Psoas muscle (tissue), 8 donors: ENCODE measurements around the gene CNTLN. TPM values are rescaled to one million over a fixed set of nuclear protein-coding genes. Genes with fewer than 3 reads are reported as not detected.

Experiments
- ATAC-seq, 4 donors: fragments of 200-7000 bp; cut with Tn5 transposase; one replicate each; pipeline ENCODE4 v1.9.1; 2020; ENCODE audit warnings: moderate library complexity in 3 of 4, mild to moderate bottlenecking in 2 of 4
- DNase-seq, 2 donors: peaks; one replicate each; pipeline ENCODE4 v3.0.0-alpha.2; 2020
- H3K27ac ChIP-seq: fragments of 200-600 bp; one replicate; pipeline ENCODE4 v1.8.0; 2022
- H3K27me3 ChIP-seq, 3 donors: fragments of 200-600 bp in 1 of 3; one replicate each; pipeline versions ENCODE4 v1.6.1 to v1.8.0; 2013 to 2022; ENCODE audit warnings: low read length in 2 of 3, mild to moderate bottlenecking in 2 of 3, moderate library complexity in 1 of 3; ENCODE audit not compliant: insufficient read depth in 3 of 3
- H3K36me3 ChIP-seq, 2 donors: fragments of 200-600 bp in 1 of 2; one replicate each; pipeline versions ENCODE4 v1.6.1 to v1.8.0; 2013 to 2022; ENCODE audit warnings: low read depth in 1 of 2, mild to moderate bottlenecking in 1 of 2, moderate library complexity in 1 of 2; ENCODE audit not compliant: insufficient read depth in 1 of 2
- H3K4me1 ChIP-seq: fragments of 200-600 bp; one replicate; pipeline ENCODE4 v1.8.0; 2022
- H3K4me3 ChIP-seq: fragments of 200-600 bp; one replicate; pipeline ENCODE4 v1.8.0; 2022; ENCODE audit warnings: mild to moderate bottlenecking
- H3K9me3 ChIP-seq: fragments of 200-600 bp; one replicate; pipeline ENCODE4 v1.8.0; 2022
- WGBS, 3 donors: extraction: QIAGEN DNeasy Blood & Tissue Kit; methylation state at CpG; one replicate each; pipeline versions ENCODE4 v1.1.6 to v1.1.7; 2013; 5-methylcytosine and 5-hydroxymethylcytosine counted together
- intact Hi-C, 2 donors: fragments of 100-400 bp; cut with DNase I; formaldehyde crosslinking; loops; one replicate each; pipeline versions ENCODE4 v1.11.0 to v1.14.2; 2022
- polyA plus RNA-seq, 3 donors: library from polyadenylated mRNA; stranded (reverse); fragments of 200-250 nt; gene quantifications; one replicate each; pipeline ENCODE4 v1.2.3, GENCODE V29; 2013
- total RNA-seq, 4 donors: library from RNA; stranded (reverse); fragmentation: NEBNext Ultra II Directional in 2 of 4; extraction: Animal tissue kit (Norgen Biotek cat#: 25700) in 2 of 4; gene quantifications; one replicate each; pipeline versions ENCODE4 v1.2.1 to v1.2.4, GENCODE V29; 2021 to 2023
- TF ChIP-seq, protein P1 (sequence below): fragments of 200-600 bp; IDR thresholded peaks from one replicate; pipeline ENCODE4 v1.8.0; 2022; ENCODE audit warnings: antibody characterized with exemption
- donor health status: healthy with polysubstance abuse.
- donor health status: DM: no; HTN: no; CAD: no; lungs with moderate emphysema.
- donor health status: Bipolar disorder and iron deficiency.
- donor health status: healthy.
- donor health status: DM: yes; HTN: yes; CAD: no.
- donor health status: DM: no; HTN: no; CAD: no.
- donor health status: DM: no; HTN: no; CAD: no.
- donor health status: DM: yes; HTN: yes; CAD: no.

The CNTLN gene
- total and polyA plus RNA-seq, 7 donors = 0.66 to 2.4 (median 1.5) TPM

DNA sequence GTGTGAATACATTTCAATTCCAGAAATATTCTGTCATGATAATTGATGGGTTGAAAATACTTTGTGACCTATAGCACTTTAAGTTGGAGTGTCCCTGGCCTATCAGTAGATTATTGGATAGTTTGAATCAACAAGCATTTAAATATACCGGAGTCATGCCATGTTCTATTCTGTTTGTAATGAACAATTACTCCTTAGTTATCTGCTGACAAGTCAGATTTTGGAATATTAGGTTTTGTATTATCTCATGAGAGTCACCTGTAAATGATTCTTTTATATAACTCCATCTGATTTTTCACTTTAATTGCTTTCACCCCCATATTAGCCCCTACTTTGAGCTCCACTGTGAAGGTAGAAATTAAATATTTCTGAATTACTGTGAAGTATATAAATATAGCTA is 351.6 kb downstream of the CNTLN start:
- TF ChIP-seq, protein P1, sequence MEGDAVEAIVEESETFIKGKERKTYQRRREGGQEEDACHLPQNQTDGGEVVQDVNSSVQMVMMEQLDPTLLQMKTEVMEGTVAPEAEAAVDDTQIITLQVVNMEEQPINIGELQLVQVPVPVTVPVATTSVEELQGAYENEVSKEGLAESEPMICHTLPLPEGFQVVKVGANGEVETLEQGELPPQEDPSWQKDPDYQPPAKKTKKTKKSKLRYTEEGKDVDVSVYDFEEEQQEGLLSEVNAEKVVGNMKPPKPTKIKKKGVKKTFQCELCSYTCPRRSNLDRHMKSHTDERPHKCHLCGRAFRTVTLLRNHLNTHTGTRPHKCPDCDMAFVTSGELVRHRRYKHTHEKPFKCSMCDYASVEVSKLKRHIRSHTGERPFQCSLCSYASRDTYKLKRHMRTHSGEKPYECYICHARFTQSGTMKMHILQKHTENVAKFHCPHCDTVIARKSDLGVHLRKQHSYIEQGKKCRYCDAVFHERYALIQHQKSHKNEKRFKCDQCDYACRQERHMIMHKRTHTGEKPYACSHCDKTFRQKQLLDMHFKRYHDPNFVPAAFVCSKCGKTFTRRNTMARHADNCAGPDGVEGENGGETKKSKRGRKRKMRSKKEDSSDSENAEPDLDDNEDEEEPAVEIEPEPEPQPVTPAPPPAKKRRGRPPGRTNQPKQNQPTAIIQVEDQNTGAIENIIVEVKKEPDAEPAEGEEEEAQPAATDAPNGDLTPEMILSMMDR = no peak
- Histone ChIP-seq H3K36me3 (peaks cover 0 to 10% of the 10 kb centered on the region in 2 donors), H3K4me1 (no peaks in the 10 kb centered on the region), H3K9me3 (no peaks in the 10 kb centered on the region), H3K4me3 (no peak overlapping the region), H3K27ac (no peak overlapping the region), H3K27me3 (no peaks in the 10 kb centered on the region)
- ATAC-seq = no peak
- 94 to 100% (median 98%) methylated on average over 1 of the region's 1 CpG for WGBS, 3 donors
- DNase-seq = no peak
- intact Hi-C loops = no loop called here

DNA sequence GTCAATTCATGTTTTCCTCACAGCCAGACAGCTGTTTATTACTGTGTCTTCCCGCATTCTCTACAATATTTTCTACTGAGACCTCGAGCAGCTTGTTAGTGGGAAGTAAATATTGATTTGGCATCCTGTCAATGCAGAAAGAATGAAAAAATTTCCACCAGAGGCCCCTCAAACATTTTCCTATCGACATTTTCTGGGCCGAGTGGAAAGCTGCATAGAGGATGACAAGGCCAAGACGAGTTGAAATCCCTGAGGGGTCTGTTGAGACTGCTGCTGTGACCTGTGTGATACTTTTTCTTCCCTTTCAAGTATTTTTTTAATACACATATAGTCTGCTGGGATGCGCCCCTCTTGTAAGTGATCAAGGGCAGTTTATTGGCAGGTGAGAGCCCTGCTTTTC is 352.6 kb downstream of the CNTLN start:
- no peaks in the 10 kb centered on the region for H3K4me1 ChIP-seq
- no peak overlapping the region for H3K27ac ChIP-seq
- intact Hi-C loops = no loop called here
- TF ChIP-seq, protein P1 = no peak
- ATAC-seq (no peak), DNase-seq (no peak)
- no peaks in the 10 kb centered on the region for H3K9me3 ChIP-seq
- 61 to 74% (median 73%) methylated on average over 6 of the region's 6 CpGs for WGBS, 3 donors
- peaks cover 0 to 10% of the 10 kb centered on the region in 2 donors for H3K36me3 ChIP-seq
- no peaks in the 10 kb centered on the region for H3K27me3 ChIP-seq
- no peak overlapping the region for H3K4me3 ChIP-seq

DNA sequence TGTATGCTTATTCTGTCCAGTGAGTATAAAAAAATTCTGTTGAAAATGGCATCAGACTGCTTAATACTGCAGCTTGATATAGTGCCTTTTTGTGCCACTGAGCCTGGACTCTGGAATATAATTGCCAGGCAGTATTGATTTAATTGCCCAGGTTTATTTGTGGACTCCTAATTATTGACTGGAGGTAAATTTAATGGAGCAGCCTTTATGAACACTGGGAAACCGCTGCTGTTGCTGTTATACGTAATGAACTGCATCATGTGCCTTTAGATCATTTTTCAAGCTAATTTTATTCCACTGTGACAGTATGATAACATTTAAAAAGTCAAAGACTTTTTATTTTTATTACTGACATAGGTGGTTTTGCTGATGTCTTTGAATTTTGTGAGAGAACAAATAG is 353.8 kb downstream of the CNTLN start:
- H3K4me1 ChIP-seq = no peaks in the 10 kb centered on the region
- TF ChIP-seq, protein P1 = no peak
- DNase-seq = no peak
- H3K27me3 ChIP-seq = no peaks in the 10 kb centered on the region
- peaks cover 0 to 10% of the 10 kb centered on the region in 2 donors for H3K36me3 ChIP-seq
- no peak overlapping the region for H3K27ac ChIP-seq
- intact Hi-C loops = no loop called here
- H3K9me3 ChIP-seq = no peaks in the 10 kb centered on the region
- no peak overlapping the region for H3K4me3 ChIP-seq
- WGBS, 3 donors = 91 to 96% (median 95%) methylated on average over 2 of the region's 2 CpGs
- no peak for ATAC-seq

DNA sequence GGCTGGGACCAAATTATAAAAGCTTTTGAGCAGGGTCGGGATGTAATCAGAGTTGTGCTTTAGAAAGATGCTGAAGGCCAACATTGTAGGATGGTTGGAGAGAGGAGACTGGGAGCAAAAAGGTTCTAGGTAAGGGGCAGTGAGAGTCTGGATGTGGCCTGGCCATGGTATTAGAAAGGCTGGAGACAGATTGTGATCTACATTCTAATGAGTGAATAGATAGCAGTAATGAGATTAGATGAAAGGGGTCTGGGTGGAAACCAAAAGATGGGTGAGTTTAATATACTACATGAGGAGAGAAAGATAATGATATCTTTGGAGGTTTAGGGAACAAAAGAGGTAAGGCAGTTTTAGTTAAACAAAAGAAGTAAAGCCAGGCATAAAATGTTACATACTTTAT is 355.3 kb downstream of the CNTLN start:
- Histone ChIP-seq H3K27ac (no peak overlapping the region), H3K27me3 (no peaks in the 10 kb centered on the region), H3K9me3 (no peaks in the 10 kb centered on the region), H3K4me1 (no peaks in the 10 kb centered on the region), H3K4me3 (no peak overlapping the region), H3K36me3 (peaks cover 0 to 10% of the 10 kb centered on the region in 2 donors)
- 81 to 86% (median 81%) methylated on average over 1 of the region's 1 CpG for WGBS, 3 donors
- intact Hi-C loops = no loop called here
- no peak for ATAC-seq
- no peak for DNase-seq
- TF ChIP-seq, protein P1 = no peak

DNA sequence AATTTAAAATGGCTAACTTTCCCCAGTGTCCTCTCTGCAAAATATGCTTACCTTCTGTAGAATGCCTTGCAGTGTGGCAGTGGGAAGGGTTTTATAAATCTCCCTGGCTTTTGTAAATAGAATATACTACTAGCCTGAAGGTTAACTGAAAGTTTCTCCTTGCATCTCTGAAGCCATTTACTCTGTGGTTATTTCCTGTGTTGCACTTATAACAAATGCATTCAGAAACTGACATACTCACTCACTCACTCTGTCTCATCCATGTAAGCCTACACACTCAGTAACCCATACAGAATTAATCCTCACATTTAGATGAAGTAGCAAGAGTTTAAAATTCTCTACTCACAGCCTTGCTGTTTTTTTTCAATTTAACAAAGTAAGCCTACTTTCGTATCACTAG is 356.9 kb downstream of the CNTLN start:
- Histone ChIP-seq H3K27me3 (no peaks in the 10 kb centered on the region), H3K36me3 (peaks cover 0 to 10% of the 10 kb centered on the region in 2 donors), H3K27ac (no peak overlapping the region), H3K4me1 (no peaks in the 10 kb centered on the region), H3K4me3 (no peak overlapping the region), H3K9me3 (no peaks in the 10 kb centered on the region)
- ATAC-seq (no peak), DNase-seq (no peak)
- WGBS, 3 donors = 98 to 100% (median 99%) methylated on average over 1 of the region's 1 CpG
- intact Hi-C loops = no loop called here
- TF ChIP-seq, protein P1 = no peak
